Kidney tubule cell (primary cell): ENCODE data around the gene MPDZ.

Experiments
- DNase-seq: peaks from one replicate; pipeline ENCODE4 v3.0.0-alpha.2; 2018; ENCODE audit warnings: low spot score

Gene MPDZ, protein sequence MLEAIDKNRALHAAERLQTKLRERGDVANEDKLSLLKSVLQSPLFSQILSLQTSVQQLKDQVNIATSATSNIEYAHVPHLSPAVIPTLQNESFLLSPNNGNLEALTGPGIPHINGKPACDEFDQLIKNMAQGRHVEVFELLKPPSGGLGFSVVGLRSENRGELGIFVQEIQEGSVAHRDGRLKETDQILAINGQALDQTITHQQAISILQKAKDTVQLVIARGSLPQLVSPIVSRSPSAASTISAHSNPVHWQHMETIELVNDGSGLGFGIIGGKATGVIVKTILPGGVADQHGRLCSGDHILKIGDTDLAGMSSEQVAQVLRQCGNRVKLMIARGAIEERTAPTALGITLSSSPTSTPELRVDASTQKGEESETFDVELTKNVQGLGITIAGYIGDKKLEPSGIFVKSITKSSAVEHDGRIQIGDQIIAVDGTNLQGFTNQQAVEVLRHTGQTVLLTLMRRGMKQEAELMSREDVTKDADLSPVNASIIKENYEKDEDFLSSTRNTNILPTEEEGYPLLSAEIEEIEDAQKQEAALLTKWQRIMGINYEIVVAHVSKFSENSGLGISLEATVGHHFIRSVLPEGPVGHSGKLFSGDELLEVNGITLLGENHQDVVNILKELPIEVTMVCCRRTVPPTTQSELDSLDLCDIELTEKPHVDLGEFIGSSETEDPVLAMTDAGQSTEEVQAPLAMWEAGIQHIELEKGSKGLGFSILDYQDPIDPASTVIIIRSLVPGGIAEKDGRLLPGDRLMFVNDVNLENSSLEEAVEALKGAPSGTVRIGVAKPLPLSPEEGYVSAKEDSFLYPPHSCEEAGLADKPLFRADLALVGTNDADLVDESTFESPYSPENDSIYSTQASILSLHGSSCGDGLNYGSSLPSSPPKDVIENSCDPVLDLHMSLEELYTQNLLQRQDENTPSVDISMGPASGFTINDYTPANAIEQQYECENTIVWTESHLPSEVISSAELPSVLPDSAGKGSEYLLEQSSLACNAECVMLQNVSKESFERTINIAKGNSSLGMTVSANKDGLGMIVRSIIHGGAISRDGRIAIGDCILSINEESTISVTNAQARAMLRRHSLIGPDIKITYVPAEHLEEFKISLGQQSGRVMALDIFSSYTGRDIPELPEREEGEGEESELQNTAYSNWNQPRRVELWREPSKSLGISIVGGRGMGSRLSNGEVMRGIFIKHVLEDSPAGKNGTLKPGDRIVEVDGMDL (N-terminal part only)

DNA sequence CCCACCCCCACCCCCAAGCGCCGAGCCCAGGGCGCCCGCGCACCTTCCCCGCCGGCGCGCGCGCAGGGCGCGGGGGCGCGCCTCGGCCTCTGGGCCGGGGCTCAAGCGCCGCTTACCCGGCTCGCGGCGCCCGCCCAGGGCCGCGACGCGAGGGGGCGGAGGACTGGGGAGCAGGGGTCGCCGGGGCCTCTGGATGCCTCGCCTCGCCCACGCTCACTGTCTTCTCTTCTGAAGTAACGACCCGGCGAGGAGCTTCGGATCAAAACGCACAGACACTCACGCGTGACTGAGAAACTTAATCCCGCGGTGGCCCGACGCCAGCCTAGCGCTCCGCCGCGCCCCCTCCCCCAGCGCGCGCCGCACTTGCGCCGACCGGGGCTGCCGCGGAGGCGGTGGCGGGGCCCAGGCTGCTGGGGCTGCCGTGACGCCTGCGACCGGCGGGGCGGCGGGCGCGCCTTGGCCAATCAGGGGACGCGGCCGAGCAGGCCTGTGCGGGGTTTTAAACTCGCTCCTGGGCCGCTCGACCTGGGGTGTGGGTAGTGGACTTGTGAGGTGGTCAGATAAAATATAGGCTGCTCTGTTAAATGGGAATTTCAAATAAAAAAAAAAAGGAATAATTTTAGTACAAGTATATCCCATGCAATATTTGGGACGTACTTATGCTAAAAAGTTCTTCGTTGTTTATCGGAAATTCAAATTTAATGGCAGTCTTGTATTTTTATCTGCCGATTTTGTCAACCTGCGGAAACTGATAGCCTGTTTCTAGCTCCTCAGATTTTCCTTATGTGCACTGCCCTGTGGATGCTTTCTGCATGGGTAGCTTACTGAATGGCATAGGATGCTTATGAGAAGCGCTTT, at the start of gene MPDZ:
MPDZ (minus strand) TSS at position 409 of the 858 bp plus-strand sequence. CDS start 29,377 bp downstream, outside the sequence.
- DNase-seq, result peak; percentile 70

DNA sequence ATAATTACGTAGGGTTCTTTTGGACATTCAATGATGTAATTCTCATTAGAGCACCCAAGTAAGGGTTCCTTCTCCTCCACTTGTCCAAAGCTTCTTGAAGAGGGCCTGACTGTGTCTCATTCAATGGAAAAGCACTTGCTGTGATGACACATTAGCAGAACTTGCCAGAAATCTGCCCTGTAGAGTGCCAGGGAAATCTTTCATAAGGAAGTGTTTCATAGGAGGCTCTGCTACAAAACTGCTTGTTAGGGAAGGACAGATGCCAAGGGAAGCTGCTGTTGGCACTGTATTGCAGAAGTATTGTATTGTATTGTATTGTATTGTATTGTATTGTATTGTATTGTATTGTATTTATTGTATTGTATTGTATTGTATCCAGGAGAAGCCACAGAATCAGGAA, 45.5 kb upstream of the MPDZ start:
- DNase-seq, result peak; percentile 41

DNA sequence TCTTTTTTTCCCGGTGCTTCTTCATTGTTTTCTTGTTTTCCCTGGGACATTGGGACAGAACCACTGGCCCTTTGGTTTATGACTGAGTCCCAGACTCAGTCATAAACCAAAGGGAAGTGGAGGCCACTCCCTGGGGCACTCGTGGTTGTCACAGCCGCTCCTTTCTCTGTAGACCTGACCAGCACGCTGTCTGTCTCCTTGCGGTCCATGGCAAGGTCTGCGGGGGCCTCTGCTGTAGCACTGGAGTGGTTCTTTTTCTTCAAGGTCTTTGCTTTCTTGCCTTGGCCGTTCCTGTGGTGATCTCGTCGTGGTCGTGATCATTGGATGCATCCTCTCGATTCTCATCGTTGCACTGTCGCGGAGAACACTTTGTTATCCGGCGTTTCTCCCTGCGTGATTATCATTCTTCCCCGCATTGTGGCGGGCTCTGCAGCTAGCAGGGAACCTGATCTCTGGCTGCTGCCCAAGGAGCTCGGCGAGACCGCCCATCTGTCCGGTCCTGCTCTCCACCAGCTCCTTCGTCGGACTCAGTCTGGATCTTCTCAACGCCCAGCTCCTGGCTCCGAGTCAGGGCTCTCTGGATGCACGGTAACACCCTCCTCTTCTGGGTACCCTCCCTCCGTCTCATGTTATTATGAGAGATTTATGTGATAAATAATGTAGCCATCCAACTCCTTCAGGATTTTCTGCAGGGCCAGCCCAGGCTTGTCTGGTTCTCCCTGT, 43.5 kb upstream of the MPDZ start:
- no peak for DNase-seq

DNA sequence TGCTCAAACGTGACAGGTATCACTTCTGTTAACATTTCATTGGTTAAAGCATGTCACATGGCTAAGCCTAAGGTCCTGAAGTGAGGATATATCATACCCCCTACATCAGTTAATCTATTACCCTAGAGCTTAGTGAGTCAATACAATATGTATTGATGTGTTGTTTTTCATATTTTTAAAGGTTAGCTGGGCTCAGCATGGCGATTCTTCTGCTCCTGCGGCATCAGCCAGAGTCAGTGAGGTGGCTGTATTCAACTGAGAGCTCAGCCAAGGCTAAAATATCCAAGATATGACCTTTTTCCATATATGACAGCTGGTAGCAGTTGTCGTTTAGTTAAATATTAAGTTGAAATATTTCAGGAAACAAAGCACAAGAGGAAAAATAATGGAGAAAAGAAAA, 38.5 kb upstream of the MPDZ start:
- no peak for DNase-seq

DNA sequence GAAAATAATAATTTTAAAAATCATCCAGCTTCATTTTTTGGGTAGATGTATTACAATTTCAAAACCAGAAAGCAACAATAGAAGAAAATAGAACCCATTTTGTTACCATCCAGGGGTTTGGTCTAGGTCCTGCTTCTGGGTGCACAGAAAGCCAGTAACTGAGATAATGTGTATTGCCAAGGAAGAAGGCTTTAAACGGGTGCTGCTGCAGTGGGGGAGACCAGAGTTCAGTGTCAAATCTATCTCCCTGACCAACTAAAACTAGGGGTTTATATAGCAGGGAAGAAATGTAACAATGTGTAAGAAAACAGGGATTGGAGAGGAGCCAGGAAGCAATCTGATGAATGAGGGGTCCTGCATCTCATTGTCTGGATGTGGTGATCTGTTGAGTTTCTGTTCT, 17.5 kb upstream of the MPDZ start:
- DNase-seq, result no peak

DNA sequence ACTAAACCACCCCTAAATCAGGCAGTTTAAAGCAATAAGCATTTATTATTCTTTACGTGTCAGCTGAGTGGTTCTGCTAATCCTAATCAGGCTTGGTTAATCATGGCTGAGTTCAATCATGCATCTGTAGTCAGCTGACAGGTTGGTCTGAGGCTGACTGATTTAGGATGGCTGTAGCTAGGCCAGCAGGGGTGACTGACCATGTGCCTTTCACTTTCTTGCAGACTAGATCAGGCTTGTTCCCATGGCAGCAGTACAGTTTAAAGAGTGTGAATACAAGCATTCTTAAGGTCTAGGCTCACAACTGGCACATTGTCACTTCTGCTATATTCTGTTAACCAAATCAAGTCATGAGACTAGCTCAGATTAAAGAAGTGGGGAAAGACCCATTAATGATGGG, 16.1 kb upstream of the MPDZ start:
- DNase-seq, result peak; percentile 78

DNA sequence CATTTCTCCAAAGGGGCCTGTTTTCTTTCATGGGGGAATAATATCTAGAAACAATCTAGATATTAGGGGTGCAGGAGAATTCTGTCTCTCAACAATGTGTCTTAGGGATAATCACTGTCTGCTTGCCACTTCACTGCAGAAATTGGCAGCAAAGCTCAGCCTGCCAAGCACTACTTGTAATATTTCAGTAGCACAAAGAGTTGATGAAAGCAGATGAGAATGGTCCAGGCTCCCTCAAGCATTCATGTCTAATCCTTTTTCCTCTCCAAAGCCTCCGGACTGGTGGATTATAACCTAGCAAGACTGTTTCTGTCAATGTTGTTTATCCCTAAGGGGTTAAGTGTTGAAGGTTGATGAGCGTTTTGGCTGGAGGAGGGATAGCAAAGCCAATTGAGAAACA, 13.3 kb upstream of the MPDZ start:
- no peak for DNase-seq

DNA sequence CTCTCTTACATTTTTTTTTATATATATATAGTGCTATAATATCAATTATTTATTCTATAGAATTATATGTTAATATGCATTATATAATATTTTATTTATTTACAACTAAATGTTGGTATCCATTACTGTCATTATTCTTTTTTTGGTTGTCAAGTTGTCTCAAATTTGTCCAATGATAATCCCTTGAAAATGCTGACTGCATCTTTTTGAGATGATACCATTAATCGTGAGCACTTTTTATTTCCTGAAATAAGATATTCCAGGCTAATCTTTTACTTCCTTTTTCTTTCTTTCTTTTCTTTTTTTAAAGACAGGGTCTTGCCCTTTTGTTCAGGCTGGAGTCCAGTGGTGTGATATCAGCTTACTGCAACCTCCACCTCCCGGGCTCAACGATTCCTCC, 12.7 kb upstream of the MPDZ start:
- DNase-seq, result no peak

DNA sequence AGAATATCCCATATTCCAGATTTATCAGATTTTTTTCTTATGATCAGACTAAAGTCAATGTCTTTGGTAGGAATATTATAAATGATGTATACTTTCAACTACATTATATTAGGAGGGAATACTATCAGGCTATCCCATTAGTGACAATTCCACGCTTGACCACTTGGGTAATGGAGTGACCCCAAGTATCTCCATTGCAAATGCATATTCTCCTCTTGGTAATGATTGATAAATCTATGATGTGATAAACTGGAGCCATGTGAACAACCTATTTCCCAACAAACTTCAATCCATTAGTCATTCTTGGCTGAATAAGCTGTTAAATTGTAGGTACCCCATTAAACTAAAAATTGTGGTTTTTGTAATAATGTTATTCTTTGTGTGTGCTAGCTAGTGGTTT, 12.2 kb upstream of the MPDZ start:
- DNase-seq, result no peak

DNA sequence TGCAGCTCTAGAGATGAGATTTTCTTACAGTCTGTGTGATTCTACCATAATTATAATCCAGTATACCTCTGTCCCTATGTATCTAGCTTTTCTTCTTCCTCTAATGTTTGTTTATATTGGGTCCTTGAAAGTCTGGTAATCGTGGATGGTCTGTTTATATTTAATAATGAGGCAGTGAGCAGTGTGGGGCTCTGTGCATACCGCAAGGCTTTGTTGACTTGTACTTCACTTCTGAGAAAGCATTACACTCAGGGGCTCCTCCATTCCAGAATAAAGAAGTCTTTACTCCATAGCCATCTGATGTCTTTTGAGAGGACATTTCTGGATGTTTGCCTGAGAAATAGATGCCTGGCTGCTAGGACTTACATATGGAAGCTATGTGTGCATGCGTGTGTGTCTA, 4.5 kb upstream of the MPDZ start:
- DNase-seq, result no peak

DNA sequence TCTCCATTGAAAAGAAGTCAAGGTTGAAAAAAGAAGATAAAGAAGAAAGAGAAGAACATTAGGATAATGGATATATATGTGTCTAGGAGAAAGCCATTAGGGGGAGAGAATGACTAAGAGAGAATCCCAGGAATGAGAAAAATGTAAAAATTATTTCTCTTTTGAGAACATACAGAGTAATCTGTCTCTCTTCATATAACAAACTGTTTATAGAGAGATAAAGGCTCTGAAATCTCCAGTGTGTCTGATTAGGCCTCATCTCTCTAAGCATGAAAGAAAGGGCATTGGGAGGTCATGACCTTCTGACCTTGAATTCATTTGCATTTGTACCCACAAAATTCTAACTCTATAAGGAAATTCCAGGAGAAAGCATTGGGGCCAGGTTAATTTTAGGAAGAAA, 3.5 kb upstream of the MPDZ start:
- DNase-seq, result no peak

DNA sequence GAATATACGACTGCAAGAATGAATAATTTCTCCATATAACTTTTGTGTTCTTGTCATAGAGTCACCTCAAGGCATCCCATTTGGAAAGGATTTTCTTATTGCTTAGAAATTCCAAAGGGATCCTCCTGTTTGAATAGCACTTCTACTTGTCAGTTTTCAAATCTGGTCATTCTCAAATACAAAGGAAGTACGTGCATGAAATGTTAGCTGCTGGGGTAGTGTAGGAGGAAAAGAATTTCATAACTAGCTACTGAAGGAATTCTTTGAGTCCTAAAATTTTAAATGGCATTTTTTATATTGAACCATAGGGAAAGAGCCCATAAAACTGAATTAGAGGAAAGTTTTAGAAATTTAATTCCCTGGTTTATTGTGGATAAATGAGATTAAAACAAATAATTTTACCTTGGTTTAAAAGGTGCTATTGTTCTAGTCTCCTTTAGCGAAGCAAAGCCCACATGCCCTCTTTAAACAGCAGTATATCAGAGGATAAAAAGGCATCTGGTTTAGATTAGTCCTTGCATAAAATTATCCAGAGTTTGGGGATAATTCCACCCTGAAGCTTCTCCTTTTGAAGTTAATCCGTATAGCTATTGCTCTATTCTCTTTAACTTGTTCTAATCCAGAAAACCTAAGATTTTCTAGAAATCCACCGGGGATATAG, 2.0 kb upstream of the MPDZ start:
- DNase-seq, result no peak

DNA sequence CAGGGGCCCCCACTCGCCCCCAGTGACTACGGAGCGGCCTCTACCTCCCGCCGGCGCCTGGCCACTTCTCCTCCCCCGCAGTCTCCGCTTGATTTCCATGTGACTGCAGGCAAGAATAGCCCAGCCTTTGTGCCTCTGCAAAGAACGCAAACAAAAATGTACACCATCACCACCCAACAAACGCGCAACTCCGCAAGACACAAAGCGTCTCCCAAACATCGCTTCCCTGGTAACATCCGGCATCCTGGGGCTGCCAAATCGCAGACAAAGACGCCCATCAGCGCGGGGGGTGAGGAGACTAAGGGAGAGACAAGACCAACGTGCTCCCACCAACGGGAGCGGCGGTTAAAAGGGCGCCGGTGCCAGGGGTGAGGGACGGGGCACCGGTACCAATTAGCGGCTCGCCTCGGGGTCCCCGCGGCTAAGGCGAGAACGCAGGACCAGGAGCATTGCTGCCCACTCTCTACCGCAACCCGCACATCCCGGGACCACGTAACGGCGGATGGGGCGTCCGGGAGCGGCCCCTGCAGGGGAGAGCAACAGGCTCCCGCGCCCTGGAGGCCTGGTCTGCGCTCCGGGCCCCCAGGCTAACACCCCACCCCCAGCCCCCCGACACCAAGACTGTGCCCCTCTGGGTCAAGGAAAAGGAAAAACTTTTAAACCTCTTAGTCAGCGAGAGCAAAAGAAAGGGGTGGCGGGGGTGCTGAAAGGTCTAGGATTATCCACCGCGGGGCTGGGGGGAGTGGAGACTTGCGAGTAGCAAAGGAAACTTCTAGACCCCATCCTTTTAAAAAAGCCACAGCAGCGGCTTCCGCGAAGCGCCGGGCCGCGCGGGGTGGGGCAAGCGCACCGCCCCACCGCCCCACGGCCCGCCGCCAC, 885 bp downstream of the MPDZ start:
- peak; percentile 59 for DNase-seq

DNA sequence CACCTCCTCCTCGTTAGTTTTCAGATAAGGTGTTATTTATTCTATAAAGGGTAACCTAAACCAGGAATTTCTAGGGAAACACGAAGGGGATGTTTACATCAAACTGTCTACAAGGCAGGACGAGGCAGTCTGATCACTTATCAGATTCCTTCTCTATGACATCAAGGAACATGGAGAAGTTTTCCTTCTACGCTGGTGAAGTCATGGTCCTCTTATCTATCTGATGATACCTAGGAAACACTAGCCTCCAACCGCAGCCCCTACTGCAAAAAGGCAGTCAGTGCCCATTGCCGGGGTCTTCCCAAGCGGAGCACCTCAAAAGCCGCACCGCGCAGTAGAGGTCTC, 1.5 kb downstream of the MPDZ start:
- no peak for DNase-seq

DNA sequence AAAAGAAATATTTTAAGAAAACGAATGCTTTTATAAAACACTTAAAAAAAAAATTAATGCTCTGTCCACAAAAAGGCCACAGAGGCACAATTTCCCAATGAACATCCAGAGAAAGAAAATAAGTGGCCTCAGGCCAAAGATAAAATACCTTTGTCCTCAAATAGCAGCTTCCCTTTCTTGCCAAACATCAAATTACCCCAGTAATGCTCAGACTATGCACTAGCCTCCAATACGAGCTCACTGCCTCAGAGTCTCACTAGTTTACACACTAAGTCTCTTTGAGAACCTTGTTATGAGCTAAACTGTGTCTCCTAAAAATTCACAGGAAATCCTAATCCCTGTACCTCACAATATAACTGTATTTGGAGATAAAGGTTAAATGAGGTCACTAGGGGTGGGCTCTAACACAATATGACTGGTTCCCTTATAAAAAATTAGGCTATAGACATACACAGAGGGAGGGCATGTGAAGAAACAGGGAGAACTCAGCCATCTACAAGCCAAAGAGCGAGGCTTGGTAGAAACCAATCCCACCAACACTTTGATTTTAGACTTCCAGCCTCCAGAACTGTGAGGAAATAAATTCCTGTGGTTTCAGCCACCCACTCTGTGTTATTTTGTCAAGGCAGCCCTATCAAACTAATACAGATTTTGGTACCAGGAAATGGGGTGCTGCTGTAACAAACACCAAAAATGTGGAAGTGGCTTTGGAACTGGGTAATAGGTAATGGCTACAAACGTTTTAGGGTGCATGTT, 4.4 kb downstream of the MPDZ start:
- DNase-seq, result no peak

DNA sequence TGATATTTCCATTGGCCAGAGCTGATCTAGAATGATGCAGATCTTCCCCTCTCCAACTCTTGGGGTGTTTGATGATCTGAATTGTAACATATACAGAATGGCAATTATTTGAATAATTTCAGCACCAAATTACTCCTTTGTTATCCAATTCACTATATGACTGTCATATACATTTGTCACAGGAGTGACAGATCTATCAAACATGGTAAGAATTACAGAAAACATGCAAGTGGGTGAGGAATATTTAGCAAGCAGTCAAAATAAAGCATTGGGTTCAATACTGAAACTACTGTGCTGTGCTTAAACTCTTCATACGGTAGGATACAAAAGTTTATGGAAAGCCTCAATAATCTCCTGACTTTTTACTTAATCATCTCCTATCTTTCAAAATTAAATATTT, 8.8 kb downstream of the MPDZ start:
- no peak for DNase-seq

DNA sequence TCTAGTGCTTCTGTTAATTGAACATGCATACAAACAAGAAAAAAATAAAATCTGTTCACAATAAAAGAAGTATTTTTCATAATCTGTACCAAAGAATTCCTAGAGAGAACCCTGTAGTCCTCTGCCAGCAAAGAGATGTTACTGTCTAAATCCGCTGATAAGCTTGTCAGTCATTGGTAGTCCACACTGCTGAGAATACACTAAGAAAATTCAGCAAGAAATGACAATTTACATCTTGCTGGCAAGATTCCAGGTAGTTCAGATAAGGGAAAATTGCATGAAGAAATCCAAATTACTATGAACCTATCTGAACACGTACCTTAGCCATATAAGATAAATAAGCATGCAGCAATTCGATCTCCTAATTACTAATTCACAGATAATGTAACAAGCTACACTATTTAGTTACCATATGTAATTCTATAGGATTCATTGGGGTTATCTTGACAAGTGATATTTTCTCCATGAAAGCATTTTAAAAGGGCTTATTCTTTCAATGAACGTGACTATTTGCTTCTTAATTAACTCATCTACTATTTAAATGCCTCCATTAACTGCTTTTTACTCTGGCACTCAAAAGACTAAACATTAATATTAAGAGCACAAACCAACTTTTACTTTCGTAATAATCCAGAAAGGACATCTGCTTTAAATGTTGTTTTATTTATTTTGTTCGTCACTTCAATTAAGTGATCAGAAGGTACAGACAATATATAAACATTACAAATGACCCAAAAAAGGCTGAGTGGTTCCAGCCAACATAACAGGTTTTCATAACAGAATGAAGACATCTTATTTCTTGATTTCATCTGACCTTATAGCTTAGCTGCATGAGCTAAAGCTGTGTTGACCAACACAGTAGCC, 9.7 kb downstream of the MPDZ start:
- DNase-seq, result no peak

DNA sequence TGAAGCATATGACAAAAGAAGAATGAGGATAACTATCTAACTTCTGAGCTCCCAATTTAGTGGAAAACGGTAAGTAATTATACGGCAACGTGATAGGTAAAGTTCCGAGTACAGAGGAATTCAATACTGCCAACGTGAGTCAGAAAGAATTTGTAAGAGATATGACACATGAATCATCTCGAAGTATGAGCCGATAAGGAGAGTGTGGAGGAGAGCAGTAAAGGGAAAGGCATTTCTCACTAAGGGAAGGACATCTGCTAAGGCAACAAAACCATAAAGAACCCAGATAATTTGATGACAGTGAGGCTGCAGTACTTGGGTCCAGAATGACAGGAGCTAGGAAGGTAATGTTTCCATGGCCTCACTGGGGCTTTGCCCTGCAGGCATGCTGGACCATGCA, 11.0 kb downstream of the MPDZ start:
- DNase-seq, result no peak
